ENCODE results near the gene NRG3.
"Not testable (repeated sequence)": the region's sequence is repeated elsewhere in the genome, so short reads cannot be mapped to it uniquely, and the experiment has no call there.

NRG3 gene

DNA sequence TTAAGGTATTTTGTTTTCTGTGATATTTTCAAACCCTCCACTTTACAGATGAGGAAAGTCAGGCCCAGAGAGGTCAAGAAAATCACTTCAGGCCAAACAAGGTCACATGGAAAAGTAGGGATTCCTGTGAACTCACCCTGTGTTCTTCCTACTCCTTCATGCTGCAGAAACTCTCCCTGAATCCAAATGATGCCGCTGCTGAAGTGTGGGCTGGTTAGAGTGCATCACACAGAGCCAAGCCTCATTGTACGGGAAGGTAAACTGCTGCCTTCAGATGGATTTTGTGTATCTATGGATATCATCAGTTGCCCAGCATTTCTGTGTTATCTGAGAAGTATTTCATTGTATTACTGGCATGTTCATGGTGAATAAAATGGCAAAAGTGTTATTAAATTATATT is 75.4 kb downstream of the NRG3 start:
- FAIRE-seq (no peak), DNase-seq (ENCODE audit: insufficient read length, low spot score) (no peak)

DNA sequence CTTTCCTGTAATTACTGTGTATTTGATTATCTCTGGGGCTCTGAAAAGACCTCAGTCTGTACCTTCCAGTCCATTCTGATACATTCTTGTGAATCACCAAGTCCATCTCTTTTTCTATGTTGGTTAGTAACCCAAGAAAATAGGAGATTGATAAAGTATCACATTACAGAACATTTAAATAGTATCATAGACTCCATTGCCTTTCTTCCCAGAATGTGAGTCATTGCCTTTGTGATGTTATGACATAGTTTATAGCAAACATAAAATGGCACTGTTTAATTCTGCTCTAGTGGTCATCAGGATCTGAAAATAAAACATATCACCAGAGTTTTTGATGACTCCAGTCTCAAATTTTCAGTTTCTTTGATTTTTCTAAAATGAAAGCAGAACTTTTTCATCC is 78.4 kb downstream of the NRG3 start:
- DNase-seq (ENCODE audit: insufficient read length, low spot score) (no peak), FAIRE-seq (no peak)

DNA sequence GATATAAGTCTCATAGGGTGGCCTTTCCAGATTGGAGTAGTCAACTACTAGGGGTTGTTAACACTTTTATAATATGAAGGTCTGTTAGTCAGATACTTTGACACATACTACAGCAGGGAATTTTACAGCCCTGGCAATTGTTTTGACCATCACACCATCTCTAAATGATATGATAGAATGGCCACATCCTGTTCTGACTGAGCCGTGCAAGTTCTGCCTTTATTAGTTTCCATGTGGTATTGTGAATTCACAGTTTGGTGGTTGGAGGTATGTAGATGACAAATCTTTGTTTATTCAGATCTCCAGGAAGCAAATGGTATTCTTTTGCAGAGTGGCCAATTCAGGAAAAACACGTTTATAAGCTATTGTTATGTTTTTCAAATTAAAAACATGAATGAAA is 83.0 kb downstream of the NRG3 start:
- no peak for DNase-seq (ENCODE audit: insufficient read length, low spot score)
- FAIRE-seq = no peak

DNA sequence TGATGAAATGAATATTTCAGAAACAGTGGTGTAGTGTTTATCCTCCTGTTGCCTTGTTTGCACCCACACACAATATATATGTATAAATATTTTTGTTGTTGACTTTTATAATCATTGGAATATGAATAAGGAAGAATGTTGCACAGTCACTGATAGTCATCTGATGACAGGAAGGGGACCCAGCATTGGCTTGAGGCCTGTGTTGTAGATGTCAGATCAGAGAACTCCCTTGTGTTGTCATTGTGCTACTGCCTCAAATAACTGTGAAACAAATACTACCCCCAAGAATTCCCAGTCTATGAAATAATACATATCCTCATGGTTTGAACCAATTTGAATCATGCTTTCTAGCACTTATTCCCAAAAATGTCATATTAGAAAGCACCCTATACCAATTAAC is 84.0 kb downstream of the NRG3 start:
- DNase-seq (ENCODE audit: insufficient read length, low spot score) = no peak
- FAIRE-seq = no peak

DNA sequence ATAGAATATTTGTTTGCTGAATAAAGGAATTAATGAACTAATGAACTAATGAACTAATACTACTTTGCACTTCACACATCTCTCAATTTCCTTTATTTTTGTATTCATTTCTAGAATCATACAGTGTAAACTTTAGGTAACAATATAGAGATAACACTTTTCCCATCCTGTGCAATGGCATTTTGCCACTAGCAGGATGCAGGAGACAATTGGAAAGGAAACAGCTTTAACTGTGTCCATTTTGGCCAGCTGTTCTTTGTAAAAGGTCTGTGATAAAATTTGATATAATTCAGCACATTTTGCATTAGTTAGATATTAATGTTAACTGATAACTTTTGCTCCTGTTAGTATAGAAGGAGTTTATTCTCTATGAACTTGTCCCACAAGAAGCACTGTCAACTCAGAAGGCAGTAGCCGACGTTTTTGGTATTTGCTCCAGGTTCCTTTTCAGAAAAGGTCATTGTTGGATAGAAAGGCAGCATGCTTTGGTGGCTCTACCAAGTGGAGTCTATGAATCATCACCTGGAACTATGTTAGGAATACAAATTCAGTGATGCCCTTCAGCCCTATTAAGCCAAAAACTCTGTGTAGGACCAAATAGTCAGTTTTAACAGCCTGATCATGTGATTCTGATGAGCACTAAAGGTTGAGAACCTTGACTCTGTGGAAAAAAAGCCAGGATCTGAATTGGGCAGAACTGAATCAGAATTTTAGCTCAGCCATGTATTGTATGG is 86.6 kb downstream of the NRG3 start:
- no peak for DNase-seq (ENCODE audit: insufficient read length, low spot score)
- no peak for FAIRE-seq

DNA sequence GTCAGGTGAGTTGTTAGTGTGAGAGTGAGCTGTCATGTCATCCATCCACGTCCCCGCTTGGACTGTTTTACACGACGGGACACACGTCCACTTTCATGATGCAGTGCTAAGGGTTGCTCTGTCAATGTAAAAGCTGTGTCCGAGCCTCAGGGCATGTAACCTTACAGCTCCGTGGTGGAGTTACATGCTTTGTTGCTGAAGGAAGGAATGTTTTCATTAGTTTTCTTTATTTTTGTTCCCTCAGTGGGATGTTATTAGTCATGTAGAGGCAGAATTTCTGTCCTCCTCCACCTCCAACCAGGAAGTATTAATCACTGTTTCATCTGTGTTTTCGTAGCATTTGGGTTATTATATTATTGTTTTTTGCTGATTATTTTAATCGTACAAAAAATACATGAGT is 88.6 kb downstream of the NRG3 start:
- no peak for FAIRE-seq

DNA sequence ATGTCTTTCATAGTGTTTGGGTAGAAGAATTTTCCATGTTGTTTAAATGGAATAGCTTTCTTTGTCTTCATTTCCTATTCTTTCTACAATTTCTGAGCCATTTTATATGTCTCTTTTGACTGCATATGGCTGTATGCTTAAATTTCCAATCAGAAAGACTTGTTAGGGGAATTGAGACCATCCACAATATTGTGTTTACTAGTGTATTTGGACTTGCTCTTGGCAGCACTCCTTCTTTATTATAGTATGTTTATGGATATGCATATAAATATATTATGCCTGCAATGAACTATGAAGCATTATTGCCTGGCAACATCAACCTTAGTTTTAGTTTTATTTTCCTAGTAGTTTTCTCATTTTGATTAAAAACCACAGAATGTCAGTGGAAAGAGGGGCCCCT is 92.7 kb downstream of the NRG3 start:
- FAIRE-seq = no peak
- no peak for DNase-seq (ENCODE audit: insufficient read length, low spot score)

More for the DNA sequence above, 88.6 kb downstream of the NRG3 start:
- no peak for DNase-seq (ENCODE audit: insufficient read length, low spot score)

DNA sequence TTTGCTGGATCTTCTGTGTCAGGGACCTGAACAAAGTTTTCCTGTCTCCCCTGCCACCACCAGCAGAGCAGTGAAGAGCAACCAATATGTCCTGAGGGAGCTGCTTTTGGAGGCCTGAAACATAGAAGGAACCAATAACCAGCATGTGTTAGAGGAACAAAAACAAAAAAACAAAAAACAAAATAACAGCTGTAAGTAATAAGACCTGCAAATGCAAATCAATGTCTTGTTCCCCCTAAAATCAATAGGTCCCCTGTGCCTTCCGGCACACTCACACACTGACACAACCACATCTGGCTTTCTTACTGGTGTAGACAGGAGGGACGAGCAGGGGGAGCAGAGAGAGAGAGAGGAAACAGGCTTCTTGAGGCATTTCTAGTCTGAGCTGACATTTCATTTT is 94.1 kb downstream of the NRG3 start:
- no peak for FAIRE-seq
- no peak for DNase-seq (ENCODE audit: insufficient read length, low spot score)

DNA sequence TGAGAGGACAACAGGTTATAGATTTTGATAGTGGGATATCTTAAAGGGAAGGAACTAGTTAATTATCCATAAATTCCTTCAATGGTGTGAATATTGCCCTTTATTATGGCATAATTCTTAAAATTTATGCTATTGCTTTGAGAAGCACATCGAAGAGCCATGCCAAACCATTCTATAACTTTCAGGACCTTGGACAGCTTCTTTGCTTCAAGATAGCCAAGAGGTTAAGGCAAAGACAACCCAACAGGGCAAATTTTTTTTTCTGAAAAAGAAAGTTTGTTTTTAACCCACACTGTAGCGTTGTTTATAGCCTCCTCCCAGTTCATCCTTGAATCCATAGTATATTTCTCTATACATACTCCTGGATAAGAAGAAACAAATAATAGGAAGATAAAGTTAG is 103.2 kb downstream of the NRG3 start:
- no peak for FAIRE-seq
- DNase-seq (ENCODE audit: insufficient read length, low spot score) = no peak

DNA sequence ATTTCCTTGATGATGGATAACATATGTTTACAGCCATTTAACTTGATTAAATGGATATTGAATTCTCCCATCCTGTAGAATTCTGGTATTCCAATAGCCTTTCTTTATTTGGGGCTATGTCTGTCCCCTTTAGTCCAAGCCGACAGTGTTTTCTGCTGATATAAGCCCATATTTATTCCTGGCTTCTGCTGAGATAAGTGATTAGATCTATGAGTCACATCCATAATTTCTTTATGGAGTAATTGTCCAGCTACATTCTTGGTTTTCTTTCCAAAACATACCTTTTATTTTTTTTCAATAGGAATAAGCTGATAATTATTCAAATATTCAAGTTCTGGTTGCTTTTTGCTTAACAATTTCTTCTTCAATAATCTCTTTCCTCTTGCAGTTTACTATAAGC is 106.7 kb downstream of the NRG3 start:
- DNase-seq (ENCODE audit: insufficient read length, low spot score) (no peak), FAIRE-seq (no peak)

DNA sequence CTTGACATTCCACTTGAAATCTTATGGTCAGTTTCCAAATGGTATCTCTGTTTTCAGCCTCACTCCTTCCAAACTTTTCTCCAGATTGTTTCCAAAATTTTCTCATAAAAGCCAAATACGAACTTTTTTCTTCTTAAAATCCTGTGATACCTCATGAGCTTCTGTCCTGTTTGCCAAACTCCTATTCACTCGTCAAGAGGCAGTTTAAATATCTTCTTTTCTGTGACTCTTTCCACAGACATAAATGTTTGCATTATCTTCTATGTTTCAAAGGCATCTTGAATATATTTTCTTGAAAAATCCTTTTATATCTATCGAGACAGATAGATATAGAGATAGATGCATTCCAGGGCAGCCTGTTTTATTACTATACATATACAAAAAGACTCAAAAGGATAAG is 109.4 kb downstream of the NRG3 start:
- no peak for FAIRE-seq
- DNase-seq (ENCODE audit: insufficient read length, low spot score) = no peak

DNA sequence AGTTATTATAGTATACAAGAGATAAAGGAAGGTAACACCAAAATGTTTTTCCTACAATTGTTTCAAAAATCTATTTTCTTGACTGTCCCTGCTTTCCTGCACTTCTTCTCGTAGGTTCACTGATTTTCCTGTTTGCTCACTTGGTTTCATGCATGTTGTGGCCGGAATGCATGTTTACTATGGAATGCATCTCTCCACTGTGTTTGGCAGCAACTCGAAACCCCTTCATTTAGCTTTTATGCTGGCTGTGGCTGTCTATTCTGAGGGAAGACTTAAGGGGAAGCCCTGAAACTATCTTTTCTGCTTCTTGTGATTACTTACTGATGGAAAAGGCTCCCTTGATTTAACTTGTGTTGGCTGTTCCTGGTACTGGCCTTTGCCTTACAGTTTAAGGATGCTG is 120.3 kb downstream of the NRG3 start:
- FAIRE-seq = no peak
- DNase-seq (ENCODE audit: insufficient read length, low spot score) = no peak

DNA sequence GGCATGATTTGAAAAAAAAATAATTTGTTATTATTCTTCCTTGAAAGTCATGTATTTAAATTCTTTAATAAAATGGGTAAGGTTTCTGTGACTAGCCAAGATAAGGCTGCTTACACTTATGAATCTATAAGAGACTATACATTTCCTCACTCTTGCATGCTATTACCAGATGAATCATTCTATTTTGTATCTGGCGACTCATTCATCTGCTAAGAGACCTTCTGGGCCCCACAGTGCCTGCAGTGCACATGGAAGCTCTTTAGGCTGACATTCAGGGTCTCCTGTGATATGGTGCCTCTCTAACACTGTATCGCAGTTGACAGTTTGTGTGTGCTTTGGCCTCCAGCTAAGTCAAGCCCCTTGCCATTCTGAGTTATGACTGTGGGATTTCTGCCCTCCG is 121.9 kb downstream of the NRG3 start:
- FAIRE-seq = no peak
- DNase-seq (ENCODE audit: insufficient read length, low spot score) = no peak

DNA sequence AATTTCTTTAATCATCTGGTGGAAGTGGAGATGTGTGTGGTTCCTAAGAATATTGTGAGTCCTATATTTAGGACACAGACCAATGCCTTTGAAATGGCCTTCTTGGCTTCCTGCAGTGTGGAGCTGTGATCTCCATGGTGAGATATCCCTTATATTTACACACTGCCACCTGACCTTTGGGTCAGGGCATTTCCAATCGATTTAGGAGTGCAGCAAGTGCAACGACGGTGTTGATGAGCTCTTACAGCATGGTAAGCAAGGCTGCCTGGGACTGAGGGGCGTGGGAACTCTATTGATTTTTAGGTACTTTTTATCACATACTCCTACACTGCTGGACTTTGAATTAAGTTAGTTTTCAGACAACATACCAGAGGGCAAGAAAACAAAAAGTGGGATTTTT is 146.0 kb downstream of the NRG3 start:
- FAIRE-seq (no peak), DNase-seq (ENCODE audit: insufficient read length, low spot score) (no peak)

DNA sequence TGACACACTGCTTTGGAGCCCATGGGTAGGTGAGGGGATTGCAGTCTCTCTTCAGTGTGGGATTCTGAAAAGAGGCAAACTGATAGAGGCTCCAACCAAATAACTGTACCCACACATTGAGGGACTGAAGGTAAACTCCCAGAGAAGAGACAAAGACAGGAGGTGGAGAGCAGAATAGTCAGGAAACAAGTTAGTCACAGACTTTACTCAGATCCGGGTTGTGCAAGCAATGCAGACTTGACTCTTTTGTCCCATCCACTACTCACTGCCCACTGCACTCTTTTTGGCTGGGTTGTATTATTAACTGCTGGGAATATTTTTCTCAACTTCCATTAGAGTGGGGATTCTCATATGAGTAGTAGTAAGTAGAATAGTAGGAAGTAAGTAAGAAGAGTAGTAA is 152.7 kb downstream of the NRG3 start:
- DNase-seq (ENCODE audit: insufficient read length, low spot score) (no peak), FAIRE-seq (no peak)

DNA sequence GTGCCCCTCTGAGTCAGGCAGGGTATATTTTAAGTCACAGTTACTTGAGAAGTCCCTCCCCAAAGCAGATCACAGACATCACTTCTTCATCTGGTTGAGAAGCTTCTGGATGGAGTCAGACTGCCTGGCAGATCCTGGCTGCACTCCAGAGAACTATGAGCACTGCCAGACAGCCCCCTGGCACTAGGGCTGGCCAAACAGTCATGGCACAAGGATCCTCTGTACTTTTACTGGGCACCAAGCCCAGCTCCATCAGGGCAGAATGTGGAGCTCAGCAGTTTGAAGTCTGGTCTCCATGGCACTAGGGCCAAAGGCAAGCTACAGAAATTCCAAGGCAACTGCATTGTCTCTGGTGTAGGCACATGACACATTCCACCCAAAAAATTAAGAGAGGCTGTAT is 162.1 kb downstream of the NRG3 start:
- DNase-seq (ENCODE audit: insufficient read length, low spot score) (no peak), FAIRE-seq (no peak)

DNA sequence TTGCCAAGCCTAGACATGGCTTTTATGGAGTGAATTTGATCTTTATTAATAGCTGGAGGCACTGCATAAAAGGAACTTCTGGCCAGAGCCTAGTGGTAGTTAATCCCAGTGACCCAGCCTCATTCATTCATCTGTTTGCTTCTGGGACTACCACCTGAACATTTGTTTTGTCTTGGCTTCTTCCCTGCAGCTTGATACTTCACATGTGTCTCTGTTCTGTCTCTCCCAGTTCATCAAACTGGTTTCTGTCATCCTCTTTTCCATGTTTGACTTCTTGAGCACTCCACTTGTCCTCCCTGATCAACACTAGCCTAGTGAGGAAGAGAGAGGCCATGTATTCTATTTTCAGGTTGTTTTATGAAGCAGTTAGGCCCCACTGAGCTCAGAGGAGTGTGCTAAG is 163.6 kb downstream of the NRG3 start:
- FAIRE-seq (no peak), DNase-seq (ENCODE audit: insufficient read length, low spot score) (no peak)

DNA sequence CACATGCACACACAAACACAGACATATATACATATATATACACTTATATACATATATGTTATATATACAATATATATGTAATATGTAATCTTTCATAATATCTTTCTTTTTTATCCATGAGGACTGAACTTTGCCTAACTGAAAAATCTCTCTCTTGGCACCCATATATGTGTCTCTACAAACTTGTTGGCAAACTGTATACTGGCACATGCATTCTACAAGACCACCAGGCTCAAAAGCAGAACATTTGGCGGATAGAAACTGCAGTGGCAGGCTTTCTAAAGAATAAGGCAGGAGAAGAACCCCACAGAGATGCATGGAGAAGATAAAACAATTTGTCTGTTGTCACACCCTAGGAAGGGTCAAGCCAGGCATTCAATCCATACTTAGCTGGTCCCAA is 165.3 kb downstream of the NRG3 start:
- no peak for DNase-seq (ENCODE audit: insufficient read length, low spot score)
- no peak for FAIRE-seq

DNA sequence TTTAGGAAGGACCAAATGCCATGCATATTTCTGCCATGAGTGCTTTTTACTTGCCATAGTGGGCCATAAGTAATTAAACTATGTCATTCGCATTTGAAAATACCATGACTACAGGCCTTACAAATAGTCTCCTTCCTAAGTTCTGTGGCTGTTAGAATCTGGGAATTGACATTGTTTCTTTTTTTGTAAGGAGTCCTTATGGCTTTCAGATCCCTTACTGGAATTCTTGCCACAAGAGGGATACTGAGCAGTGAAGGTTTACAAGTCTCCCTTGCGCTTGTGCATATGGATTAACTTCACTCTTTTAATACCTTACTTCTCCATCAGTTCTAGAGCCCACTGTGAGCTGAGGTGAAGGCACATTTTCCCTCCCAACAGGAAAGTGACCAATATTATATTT is 166.0 kb downstream of the NRG3 start:
- no peak for DNase-seq (ENCODE audit: insufficient read length, low spot score)
- no peak for FAIRE-seq

DNA sequence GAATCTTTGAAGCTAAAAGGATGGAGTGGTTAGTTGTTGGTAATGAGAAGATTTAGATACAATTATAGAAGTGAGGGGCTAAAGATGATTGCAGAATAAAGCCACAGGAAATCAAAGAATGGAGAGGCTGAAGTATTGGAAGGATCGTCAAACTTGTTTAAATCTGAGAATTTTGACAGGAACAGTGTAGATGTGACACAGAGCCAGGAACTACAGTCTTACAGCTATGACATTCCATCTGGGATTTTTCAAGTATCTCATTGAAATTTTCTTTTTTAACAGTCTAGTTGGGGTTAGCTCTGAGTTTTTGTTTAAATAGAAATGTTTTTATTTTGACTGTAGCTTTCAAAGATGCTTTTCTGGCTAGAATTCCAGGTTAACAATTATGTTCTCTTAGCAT is 181.4 kb downstream of the NRG3 start:
- no peak for FAIRE-seq
- DNase-seq (ENCODE audit: insufficient read length, low spot score) = no peak

DNA sequence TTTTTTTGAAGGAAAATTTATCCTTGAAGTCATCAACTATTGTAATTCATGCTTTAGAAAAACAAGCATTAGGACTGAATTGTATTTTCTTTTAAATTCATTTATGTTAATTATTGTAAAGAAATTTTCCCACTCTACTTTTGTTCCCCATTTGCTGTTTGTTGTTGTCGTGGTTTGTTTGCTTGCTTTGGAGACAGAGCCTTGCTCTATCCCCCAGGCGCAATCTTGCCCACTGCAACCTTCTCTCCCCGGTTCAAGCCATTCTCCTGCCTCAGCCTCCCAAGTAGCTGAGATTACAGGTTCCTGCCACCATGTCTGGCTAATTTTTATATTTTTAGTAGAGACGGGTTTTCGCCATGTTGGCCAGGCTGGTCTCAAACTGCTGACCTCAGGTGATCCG is 192.2 kb downstream of the NRG3 start:
- not testable (repeated sequence) for DNase-seq (ENCODE audit: insufficient read length, low spot score); FAIRE-seq

DNA sequence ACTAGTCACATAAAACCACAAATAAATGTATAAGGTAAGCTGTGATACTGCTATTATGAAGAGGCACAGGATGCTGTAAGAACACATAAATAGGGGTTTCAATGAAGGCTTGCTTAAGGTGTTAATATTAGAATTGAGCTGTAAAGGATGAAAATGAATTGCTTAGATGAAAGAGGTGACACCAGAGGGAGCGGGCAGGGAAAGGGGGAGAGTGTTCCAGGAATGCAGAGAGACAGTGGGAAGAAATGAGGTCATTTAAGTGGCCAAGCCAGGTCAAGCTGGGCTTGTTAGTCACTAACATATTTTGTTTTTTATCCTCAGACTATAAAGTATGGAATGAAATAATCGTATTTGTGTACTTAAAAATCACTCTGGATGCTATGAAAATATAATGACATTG is 193.5 kb downstream of the NRG3 start:
- FAIRE-seq (no peak), DNase-seq (ENCODE audit: insufficient read length, low spot score) (no peak)

DNA sequence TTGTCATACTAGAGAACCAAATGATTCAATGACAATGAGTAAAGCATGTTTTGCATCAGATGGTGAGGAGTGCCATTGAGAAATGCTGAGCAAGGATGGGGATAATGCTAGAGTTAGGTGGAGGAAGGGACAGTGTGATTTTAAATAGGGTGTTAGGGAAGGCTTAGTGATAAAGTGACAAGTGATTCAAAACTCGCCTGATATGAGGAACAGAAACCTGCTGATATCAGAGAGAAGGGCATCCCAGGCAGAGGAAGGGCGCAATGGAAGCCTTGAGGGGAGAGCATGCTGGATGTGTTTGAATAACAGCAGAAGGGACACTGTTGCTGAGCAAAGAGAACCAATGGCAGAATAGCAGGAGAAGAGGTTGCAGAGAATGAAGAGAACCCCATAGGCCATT is 196.2 kb downstream of the NRG3 start:
- FAIRE-seq (no peak), DNase-seq (ENCODE audit: insufficient read length, low spot score) (no peak)
